Stimulated activated CD8-positive, alpha-beta memory T cell treated with anti-CD3 and anti-CD28 coated beads, Interleukin-15, amount 100 ng/mL, for 4 hours (primary cell): ENCODE data around the gene DBI.
"Not testable (repeated sequence)": the region's sequence is repeated elsewhere in the genome, so short reads cannot be mapped to it uniquely, and the experiment has no call there.

Experiments used
- DNase-seq, 2 donors: peaks; one replicate each; pipeline ENCODE4 v3.0.0-alpha.2; 2020; ENCODE audit warnings: low read depth in 2 of 2

DBI gene

GRCh38 chr2:119365436-119365835 is 1.3 kb upstream of the DBI start:
- DNase-seq = no peak

- DNase-seq = no peak
These were observed 572 bp upstream of the DBI start for GRCh38 chr2:119366161-119366648.

DNA sequence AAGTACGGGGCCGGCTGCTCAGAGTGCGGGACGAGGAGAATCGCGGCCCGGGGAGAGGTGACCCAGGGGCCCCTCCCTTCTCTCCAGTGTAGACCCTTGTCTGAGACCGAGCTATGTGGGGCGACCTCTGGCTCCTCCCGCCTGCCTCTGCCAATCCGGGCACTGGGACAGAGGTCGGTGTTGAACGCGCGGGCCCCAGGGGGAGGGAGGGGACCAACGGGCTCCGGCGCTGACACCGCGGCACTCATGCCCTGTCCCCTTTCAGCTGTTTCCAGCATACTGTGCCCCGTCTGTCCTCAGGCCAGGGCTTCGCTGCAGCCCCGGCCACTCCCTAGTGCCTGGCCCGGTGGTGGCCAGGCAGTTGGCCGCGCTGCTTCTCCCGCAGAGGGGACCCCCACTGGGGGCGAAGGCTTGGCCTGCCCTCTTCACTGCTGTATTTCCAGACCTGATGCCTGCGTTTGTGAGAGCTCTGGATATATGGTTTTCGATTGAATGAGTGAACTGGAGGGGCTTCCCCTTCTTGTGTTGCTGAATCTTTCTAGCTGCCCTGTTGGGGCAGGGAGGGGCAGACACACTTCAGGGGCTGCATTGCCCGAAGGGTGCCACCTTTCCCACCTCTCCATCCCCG is 809 bp downstream of the DBI start:
- DNase-seq = no peak

GRCh38 chr2:119369845-119370244 is 3.1 kb downstream of the DBI start:
- no peak for DNase-seq

GRCh38 chr2:119371111-119371510 is 4.3 kb downstream of the DBI start:
- DNase-seq = no peak

- DNase-seq = no peak
These were observed 6.2 kb downstream of the DBI start for GRCh38 chr2:119372778-119373568.

DNA sequence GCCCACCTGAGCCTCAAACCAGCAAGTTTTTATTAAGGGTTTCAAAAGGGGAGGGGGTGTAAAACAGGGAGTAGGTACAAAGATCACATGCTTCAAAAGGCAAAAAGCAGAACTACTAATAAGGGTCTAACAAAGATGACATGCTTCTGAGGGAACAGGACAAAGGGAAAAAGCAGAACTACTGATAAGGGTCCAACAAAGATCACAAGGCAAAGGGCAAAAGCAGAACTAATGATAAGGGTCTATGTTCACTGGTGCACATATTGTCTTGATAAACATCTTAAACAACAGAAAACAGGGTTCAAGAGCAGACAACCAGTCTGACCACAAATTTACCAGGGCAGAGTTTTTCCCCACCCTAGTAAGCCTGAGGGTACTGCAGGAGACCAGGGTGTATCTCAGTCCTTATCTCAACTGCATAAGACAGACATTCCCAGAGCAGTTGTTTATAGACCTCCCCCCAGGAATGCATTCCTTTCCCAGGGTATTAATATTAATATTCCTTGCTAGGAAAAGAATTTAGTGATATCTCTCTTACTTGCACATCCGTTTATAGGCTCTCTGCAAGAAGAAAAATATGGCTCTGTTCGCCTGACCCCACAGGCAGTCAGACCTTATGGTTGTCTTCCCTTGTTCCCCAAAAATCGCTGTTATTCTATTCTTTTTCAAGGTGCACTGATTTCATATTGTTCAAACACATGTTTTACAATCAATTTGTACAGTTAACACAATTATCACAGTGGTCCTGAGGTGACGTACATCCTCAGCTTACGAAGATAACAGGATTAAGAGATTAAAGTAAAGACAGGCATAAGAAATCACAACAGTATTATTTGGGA is 7.3 kb downstream of the DBI start:
- not testable (repeated sequence) for DNase-seq

DNA sequence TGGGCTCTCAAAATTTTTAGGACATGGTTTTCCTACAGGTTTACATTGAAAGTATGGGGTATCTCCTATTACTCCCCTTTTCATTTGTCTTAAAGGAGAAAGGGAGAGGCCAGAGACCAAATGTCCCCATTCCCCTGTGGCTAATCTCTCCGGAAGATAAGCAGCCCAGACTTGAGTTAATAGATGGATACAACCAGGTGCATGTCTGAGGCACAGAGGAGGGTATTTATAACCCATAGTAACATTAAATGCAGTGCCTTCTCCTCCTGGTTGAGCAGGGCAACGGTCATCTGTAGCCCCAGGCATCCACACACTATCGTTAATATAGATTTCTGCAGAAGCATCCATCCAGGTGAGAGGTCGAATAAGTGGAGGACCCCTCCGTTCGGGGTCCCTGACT is 9.6 kb downstream of the DBI start:
- not testable (repeated sequence) for DNase-seq

GRCh38 chr2:119376810-119377209 is 10.0 kb downstream of the DBI start:
- DNase-seq = no peak

GRCh38 chr2:119377294-119377992 is 10.7 kb downstream of the DBI start:
- DNase-seq = no peak

- DNase-seq = no peak
These were observed 11.2 kb downstream of the DBI start for GRCh38 chr2:119377993-119378345.

GRCh38 chr2:119378566-119378965 is 11.8 kb downstream of the DBI start:
- no peak for DNase-seq

DNA sequence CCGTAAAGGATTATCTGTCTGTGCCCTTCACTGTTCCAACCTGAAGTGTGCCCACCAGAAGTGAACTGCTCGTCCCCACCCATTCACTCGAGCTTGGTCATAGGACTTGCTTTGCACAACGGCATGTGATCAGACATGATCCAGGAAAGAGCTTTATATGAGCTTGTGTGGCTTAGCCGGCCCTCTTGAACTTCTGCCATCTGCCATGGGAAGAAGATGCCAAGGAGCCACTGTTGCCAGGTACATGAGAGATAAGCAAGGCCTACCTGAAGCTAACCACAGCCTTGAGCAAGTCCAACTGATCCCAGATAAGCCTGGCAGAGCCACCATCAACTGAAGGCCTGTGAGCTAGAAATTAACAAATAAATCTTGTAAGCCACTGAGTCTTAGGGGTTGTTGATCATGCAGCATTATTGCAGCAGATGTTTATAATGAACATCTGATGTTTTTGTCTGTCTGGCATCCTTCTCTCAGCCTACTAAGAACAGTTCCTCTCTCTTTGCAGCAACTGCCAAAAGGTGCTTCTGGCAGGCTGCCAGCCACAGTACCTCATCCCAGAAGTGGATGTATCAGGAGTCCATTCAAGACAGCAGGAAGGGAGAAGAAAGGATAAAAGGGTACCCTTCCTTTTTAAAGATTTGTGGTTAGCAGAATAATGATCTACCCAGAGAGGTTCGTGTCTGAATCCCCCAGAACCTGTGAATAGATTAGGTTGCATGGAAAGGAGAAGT is 16.8 kb downstream of the DBI start:
- no peak for DNase-seq

GRCh38 chr2:119384971-119385370 is 18.2 kb downstream of the DBI start:
- DNase-seq = no peak

DNA sequence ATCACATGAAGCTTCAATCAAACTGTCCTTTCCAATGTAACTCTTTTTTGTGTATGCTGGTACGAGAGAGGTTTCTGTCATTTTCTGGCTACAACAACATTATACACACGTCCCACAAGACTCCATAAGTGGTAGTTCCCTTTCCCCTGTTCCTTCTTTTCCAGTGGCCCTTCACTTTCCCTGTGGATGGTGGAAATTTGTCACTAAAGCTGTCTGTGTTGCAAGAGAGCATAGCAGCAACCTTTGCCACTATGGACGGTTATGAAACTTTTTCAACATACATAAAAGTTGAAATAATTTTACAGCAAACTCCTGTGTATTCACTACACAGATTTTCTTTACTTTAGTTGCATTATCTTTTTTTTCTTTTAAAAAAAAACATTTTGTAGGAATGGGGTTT is 18.7 kb downstream of the DBI start:
- no peak for DNase-seq

GRCh38 chr2:119387381-119388129 is 20.8 kb downstream of the DBI start:
- DNase-seq = no peak

DNA sequence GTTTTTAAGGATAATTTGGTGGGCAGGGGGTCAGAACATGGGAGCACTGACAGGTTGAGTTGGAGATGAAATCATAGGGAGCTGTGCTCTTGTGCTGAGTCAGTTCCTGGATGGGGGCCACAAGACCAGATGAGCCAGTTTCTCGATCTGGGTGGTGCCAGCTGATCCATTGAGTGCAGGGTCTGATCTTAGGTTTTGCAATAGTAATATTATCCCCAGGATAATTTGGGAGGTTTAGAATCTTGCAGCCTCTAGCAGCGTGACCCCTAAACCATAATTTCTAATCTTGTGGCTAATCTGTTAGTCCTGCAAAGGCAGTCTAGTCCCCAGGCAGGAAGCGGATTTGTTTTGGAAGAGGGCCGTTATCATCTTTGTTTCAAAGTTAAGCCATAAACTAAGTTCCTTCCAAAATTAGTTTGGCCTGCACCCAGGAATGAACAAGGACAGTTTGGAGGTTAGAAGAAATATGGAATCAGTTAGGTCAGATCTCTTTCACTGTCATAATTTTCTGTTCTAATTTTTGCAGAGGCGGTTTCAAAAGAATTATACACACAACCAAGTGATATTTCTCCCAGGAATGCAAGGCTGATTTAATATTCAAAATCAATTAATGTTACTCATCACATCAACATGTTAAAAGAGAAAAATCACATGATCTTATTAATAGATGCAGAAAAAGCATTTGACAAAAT is 23.0 kb downstream of the DBI start:
- DNase-seq = no peak

DNA sequence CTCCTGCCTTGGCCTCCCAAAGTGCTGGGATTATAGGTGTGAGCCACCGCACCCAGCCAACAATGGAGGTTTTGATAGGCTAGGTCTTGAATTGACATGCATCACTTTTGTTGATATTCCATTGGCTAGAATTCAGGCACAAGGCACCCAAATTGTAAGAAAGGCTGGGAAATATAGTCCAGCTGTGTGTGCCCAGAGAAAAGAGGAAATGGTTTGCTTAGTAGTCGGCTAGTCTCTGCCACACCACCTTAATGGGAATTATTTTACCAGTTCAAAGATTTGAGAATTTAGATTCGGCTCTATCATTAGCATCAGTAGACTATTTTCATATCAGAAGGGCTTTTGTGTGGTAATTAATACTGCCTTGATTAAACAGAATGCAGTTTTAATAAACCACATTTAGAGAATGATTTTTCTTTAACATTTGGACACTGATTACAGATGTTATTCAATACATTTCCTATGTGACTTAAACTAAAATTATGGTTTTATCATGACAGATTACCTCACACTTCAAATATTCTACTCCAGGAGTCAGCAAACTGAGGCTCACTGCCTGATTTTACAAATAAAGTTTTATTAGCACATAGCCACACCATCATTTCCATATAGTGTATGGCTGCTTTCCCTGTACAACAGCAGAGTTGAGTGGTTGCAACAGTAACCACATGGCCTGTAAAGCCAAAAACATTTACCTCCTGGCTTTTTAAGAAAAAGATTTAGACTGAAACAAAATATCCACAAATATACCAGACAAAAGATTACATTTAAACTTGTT is 27.4 kb downstream of the DBI start:
- DNase-seq = no peak

DNA sequence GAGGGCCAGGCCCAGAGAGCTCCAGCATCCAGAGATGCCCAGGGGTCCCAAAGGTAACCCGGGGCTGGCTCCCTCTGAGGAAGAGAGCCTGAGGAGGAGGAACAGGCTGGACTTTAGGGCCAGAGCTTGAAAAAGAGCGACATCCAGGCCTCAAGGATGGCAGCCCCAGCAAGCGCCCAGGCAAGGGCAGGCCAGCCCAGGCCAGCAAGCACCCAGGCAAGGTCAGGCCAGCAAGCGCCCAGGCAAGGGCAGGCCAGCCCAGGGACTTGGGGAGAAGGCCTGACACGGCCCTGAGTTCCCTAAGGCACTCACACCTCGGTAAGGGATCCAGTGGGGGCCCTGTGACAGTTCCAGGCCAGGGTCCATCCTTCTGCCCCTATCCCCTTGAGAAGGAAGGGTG is 30.4 kb downstream of the DBI start:
- no peak for DNase-seq
